Keratinocyte (primary cell): ENCODE measurements around the gene SLU7.

Source experiments
- EZH2 ChIP-seq: IDR thresholded peaks from one replicate; pipeline ENCODE4 v1.6.1; 2012; ENCODE audit warnings: inconsistent platforms, mild to moderate bottlenecking, low read length, moderate library complexity
- TF ChIP-seq, protein P1 (sequence below), 3 experiments: IDR thresholded peaks in 1 of 3; conservative IDR thresholded peaks in 1 of 3; optimal IDR thresholded peaks in 1 of 3; 2 replicates in 2 of 3; 3 replicates in 1 of 3; pipeline versions ENCODE3 to v1.5.1; 2011; ENCODE audit warnings: low read length in 3 of 3, mild to moderate bottlenecking in 3 of 3, moderate library complexity in 2 of 3, control low read depth in 1 of 3, inconsistent platforms in 1 of 3; ENCODE audit not compliant: insufficient read depth in 2 of 3; ENCODE audit errors: extremely low read depth in 1 of 3

DNA sequence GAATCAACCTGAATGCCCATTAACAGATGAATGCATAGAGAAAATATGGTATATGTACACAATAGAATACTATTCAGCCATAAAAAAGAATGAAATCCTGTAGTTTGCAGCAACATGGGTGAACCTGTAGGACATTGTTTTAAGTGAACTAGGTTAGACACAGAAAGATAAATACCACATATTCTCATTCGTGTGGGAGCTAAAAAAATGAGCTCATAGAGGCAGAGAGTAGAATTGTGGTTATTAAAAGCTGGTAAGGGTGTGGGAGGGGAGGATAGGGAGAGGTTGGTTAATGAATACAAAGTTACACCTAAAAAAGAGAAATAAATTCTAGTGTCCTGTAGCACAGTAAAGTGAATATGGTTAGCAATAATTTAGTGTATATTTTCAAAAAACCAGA is 26.3 kb upstream of the SLU7 start:
- TF ChIP-seq, protein P1, sequence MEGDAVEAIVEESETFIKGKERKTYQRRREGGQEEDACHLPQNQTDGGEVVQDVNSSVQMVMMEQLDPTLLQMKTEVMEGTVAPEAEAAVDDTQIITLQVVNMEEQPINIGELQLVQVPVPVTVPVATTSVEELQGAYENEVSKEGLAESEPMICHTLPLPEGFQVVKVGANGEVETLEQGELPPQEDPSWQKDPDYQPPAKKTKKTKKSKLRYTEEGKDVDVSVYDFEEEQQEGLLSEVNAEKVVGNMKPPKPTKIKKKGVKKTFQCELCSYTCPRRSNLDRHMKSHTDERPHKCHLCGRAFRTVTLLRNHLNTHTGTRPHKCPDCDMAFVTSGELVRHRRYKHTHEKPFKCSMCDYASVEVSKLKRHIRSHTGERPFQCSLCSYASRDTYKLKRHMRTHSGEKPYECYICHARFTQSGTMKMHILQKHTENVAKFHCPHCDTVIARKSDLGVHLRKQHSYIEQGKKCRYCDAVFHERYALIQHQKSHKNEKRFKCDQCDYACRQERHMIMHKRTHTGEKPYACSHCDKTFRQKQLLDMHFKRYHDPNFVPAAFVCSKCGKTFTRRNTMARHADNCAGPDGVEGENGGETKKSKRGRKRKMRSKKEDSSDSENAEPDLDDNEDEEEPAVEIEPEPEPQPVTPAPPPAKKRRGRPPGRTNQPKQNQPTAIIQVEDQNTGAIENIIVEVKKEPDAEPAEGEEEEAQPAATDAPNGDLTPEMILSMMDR (optimal IDR thresholded peaks at IDR 0.05 in 1 of 3, IDR thresholded peaks at IDR 0.05 in 1 of 3, conservative IDR thresholded peaks at IDR 0.05 in 1 of 3; ENCODE audit: extremely low read depth in 1 of 3, insufficient read depth in 2 of 3, low read length in 3 of 3), result no peak
- no peak for TF ChIP-seq EZH2
